HG03521 (cell line): ENCODE measurements around the gene PYGL.
"Not testable (repeated sequence)": the region's sequence is repeated elsewhere in the genome, so short reads cannot be mapped to it uniquely, and the experiment has no call there.

Experiments
- ATAC-seq: cut with Tn5 transposase; IDR thresholded peaks from one replicate; pipeline ENCODE4 v1.9.1; 2021; ENCODE audit warnings: mild to moderate bottlenecking, moderate library complexity; ENCODE audit not compliant: unreplicated experiment

Gene PYGL

GRCh38 chr14:50943943-50944646 is at the start of gene PYGL:
Gene PYGL (minus strand): TSS chr14:50944483. CDS start chr14:50944403, 80 bp downstream.
- peak; percentile 53 for ATAC-seq

GRCh38 chr14:50985859-50986331 is 41.6 kb upstream of the PYGL start:
- ATAC-seq: no peak

- ATAC-seq: no peak
These were observed 41.0 kb upstream of the PYGL start for GRCh38 chr14:50985124-50985858.

- no peak for ATAC-seq
These were observed 39.9 kb upstream of the PYGL start for GRCh38 chr14:50984036-50984710.

DNA sequence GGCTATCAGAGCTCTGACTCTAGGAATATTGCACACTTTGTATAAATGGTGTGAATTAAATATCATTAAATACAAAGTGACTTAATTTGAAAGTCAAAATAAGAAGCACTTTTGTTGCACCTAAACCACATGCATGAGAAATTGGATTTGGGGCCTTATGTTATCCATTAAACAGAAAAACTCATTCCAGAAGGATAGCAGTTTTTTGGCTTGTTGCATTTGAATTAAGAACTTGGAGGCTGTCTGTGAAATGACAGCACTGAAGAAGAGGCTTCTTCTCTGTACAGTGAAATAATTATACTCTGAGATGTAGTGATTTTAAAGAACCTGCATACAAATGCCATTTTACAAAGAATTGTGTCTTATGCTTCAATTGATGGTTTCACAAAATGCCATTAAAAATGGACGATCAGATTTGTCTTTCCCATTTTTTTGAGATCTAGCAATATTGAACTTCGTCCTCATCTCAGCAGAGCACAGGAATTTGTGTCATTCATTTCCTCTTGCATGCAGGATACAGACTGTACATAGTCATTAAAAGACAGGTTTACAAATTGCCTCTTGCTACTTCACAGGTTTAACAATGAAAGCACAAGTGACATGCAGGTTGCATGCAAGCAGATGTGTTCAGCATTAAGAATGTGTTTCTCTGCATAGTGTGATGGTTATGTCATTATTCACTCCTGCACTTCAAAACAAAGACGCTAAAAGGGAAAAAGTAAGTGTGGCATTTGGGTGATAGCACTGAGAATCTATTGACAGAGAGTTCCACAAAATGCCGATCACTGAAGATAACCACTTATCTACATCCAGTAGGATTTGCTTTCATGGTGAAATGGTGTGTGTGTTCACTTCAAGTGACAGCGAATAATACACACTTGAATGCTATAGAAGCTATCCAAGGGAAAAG is 35.9 kb upstream of the PYGL start:
- ATAC-seq: no peak

GRCh38 chr14:50978888-50979287 is 34.6 kb upstream of the PYGL start:
- peak; percentile 81 for ATAC-seq

- ATAC-seq: no peak
These were observed 34.2 kb upstream of the PYGL start for GRCh38 chr14:50978529-50978871.

DNA sequence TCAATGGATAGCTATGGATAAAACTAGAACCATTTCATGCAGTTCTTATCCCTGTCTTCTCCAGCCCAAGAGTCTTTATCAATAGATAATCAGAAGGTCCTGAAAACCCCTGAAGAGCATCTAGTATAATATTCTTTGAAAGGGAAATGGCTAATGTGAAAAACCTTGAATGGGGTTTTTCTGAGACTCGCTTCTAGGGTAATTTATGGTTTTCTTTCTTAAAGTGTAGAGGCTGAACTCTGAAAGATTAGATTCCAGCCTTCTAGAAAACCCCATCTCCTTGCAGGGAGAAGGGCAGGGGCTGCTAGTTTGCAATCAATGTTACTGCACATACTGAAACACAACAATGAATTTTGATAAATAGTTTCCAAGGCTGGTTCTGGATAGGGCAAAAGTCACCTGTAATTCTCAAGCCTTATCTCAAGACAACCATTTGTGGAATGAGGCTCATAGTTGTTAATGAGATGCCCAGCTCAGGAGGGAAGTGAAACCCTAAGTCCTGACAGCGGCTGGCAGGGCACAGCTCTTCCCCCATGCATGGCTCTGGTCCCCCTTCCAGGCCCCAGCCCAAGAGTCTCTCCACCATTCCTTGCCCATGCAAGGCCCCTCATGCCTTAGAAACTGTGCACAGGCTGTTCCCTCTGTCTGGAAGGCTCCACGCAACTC is 33.7 kb upstream of the PYGL start:
- ATAC-seq: no peak

GRCh38 chr14:50974118-50974517 is 29.8 kb upstream of the PYGL start:
- no peak for ATAC-seq

GRCh38 chr14:50972734-50973133 is 28.5 kb upstream of the PYGL start:
- no peak for ATAC-seq

DNA sequence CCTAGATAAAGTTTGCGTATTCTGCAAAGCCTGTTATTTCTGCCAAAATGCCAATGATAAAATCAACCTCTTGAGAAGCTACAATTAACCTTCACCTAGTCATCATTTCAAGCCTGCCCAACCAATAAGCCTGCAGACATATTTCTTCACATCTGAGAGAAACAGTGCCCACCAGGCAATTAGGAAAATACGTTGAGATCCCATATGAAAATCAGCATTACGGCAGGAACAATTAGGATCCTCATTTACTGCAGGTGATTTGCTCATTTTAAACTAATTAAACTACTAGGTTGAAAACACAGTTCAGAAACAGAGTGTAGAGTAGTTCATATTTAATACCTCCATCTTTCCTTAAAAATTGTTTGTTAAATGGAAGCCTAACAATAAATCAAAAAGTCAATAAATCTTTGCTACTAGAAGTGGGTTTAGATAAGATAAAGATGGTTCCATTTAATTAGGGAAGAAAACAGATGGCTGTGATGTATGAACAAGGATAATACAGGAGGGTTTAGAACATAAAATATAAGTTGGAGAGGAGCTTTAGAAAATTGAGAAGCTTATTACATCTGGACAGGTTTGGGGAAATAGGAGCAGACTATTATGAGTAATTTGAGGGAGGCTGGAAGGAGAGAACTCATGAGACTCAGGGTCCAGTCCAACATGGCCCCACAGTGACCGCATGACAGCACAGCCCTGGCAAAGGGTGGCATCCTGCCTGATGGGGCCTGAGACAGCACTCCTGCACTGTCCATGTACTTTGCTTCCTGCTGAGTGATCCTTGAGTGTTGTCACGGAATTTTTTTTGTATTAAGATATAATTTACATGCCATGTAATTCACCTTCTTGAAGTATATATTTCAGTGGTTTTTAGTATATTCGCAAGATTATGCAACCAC is 26.9 kb upstream of the PYGL start:
- ATAC-seq: no peak

DNA sequence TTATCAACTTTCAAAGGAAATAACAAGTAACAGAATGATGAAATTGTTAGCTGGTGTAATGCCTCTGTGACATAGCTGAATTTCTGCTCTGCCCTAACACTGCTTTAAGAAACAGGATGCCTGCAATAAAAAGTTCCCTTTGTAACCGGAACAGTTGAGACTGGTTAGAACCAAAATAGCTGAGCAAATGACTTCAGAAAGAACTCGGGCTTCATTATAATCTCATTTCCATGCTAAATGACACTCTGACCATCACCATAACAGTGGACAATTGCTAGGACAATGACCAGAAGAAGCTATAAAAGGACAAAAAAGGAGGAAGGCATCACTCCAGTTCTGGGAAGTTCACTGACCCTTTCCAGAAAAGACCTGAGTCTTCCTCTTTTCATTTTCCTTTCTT is 23.5 kb upstream of the PYGL start:
- no peak for ATAC-seq

GRCh38 chr14:50967103-50967502 is 22.8 kb upstream of the PYGL start:
- ATAC-seq: no peak

DNA sequence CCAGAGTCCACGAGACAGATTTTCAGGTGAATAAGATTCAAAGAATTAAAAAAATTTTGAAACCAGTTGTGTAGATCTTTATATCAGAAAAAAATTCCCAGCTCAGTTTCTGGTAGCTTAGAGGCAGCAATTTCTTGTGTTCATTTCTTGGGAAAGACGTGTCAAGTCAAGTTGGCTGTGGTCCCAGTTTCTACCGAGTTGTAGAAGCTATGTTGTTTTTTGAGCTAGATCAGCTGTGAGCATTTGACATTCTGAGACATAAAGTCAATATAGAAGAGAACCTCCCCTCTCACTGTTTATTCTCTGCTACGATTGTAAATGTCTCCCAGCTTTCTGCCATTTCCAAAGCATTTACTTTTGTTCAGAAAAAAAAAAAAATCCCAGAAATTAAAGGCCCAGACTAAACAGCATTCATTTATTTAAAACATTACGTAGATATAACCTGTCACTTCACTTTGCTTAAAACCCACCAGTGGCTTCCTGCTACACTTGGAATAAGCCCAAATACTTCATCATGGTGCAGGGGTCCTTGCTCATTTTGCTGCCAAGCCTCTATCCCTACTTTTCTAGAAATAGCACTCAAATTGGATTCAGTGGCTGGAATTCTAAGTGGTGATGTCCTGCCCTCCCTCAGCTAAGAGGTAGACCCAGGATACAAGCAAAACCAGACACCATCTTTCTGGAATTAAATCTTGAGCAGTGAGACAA is 20.6 kb upstream of the PYGL start:
- no peak for ATAC-seq

DNA sequence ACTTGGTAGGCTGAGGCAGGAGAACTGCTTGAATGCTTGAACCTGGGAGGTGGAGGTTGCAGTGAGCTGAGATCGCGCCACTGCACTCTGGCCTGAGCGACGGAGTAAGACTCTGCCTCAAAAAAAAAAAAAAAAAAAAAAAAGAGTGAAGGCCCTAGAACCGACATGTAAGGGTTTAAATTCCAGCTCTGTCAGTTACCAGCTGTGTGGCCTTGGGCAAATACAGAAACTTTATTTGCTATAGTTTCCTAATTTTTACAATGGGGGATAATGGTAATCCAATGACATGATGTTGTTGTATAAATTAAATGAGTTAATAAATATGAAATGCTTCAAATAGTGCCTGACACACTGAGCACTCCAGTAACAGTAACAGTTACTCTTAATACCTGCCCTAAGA is 19.6 kb upstream of the PYGL start:
- no peak for ATAC-seq

DNA sequence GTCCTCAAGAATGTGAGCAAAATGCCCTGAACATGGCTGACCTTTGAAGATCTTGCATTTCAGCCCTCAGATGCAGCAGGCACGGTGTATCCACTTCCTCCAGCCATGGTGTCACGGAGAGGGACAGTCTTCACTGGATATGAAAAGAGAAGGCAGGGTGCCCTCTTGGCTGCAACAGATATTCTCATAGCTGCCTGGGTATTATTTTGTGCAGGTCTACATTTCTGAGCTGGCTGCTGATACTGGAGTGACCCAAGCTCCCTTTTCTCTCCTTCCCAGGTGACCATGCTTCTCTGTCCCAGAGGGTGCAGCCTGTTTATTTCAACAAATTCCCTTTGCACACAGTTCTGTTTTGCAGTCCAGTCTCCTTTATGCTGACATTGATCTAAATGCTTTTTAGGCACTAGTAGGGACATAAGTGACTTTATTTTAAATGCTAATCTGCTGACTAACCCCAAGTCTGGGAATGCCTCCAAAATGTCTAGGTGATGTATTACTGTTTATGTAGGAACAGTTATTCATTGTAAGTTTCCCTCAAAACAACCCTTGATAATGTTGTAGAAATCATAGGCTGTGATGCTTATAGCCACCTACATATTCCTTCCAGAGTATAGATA is 17.4 kb upstream of the PYGL start:
- ATAC-seq: no peak

DNA sequence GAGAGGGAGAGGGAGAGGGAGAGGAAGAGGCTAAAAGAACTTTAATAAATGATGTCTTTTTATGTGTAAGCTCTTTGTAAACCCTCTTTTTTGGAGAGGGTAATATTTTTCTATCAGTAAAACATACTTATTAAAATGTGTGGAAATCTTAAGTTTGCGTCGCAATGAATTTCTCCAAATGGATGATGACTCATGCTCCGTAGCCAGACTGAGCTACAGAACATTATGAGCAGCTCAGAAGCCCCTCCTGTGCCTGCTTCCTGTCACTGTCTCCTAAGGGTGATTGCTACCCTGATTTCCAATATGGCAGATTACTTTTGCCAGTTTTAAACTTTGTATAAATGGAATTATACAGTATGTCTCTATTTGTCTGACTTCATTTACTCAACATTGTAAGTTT is 13.0 kb upstream of the PYGL start:
- ATAC-seq: no peak

DNA sequence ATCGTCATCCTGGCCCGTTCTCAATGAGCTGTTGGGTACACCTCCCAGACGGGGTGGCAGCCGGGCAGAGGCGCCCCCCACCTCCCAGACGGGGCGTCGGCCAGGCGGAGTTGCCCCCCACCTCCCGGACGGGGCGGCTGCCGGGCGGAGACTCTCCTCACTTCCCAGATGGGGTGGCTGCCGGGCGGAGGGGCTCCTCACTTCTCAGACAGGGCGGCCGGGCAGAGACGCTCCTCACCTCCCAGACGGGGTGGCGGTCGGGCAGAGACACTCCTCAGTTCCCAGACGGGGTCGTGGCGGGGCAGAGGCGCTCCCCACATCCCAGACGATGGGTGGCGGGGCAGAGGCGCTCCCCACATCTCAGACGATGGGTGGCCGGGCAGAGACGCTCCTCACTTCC is 12.1 kb upstream of the PYGL start:
- not testable (repeated sequence) for ATAC-seq
